HepG2 (cell line): ENCODE measurements around the gene YTHDF1. TPM values are rescaled to one million over a fixed set of nuclear protein-coding genes. Genes with fewer than 3 reads are reported as not detected.

Experiments
- CCDC6 ChIP-seq: sonication (generic); formaldehyde crosslinking; IDR thresholded peaks from 2 replicates; pipeline ENCODE4 v1.8.1; 2022; ENCODE audit warnings: mild to moderate bottlenecking, missing genetic modification reagents, moderate library complexity
- FOSL2 ChIP-seq: sonication (generic); formaldehyde crosslinking; IDR thresholded peaks from 2 replicates; pipeline ENCODE4 v1.4.0; 2020; ENCODE audit warnings: missing genetic modification reagents
- GABPA ChIP-seq, 2 experiments: IDR thresholded peaks; 2 replicates each; pipeline ENCODE4 v1.6.1; 2011 to 2016; ENCODE audit warnings: low read depth in 2 of 2, low read length in 1 of 2, missing biosample characterization in 1 of 2, missing genetic modification characterization in 1 of 2
- MED8 ChIP-seq: sonication (generic); formaldehyde crosslinking; IDR thresholded peaks from 2 replicates; pipeline ENCODE4 v1.8.1; 2023; ENCODE audit warnings: mild to moderate bottlenecking, missing genetic modification reagents; ENCODE audit not compliant: insufficient replicate concordance
- MTF1 ChIP-seq: sonication (generic); formaldehyde crosslinking; IDR thresholded peaks from 2 replicates; pipeline ENCODE4 v1.5.0; 2020; ENCODE audit warnings: missing genetic modification reagents
- RBM39 ChIP-seq: fragments of 200-400 bp; formaldehyde crosslinking; IDR thresholded peaks from one replicate; pipeline ENCODE4 v1.6.1; 2018; ENCODE audit warnings: antibody characterized with exemption, mild to moderate bottlenecking, low read depth, low read length; ENCODE audit not compliant: poor library complexity, severe bottlenecking
- SIN3A ChIP-seq: IDR thresholded peaks from 2 replicates; pipeline ENCODE4 v1.6.1; 2011; ENCODE audit warnings: low read depth, mild to moderate bottlenecking, control low read depth, low read length, borderline replicate concordance
- ZFP90 ChIP-seq: sonication (generic); formaldehyde crosslinking; IDR thresholded peaks from 2 replicates; pipeline ENCODE4 v1.8.0; 2022; ENCODE audit warnings: missing genetic modification reagents, mild to moderate bottlenecking, inconsistent platforms, borderline replicate concordance
- ZNF124 ChIP-seq: sonication (generic); formaldehyde crosslinking; IDR thresholded peaks from 2 replicates; pipeline ENCODE4 v1.4.0; 2020; ENCODE audit warnings: missing genetic modification reagents
- ZNF572 ChIP-seq: sonication (generic); formaldehyde crosslinking; IDR thresholded peaks from 2 replicates; pipeline ENCODE4 v1.5.1; 2020; ENCODE audit warnings: mild to moderate bottlenecking, missing genetic modification reagents
- polyA plus RNA-seq, 8 experiments: library from polyadenylated mRNA; depleted of rRNA in 3 of 8; stranded (reverse) in 7 of 8; unstranded in 1 of 8; fragments of >200 nt; fragmentation: Illumina TruSeq in 4 of 8; extraction: Trizol in 4 of 8; gene quantifications; 2 replicates each; pipeline versions ENCODE4 v1.2.1 to v1.2.3, GENCODE V29; 2011 to 2016; ENCODE audit warnings: low read depth in 4 of 8, missing spikeins in 1 of 8, mixed read lengths in 1 of 8; ENCODE audit not compliant: insufficient read depth in 1 of 8
- total RNA-seq, 5 experiments: library from RNA; depleted of rRNA; stranded (reverse); fragments of >200 nt; fragmentation: Illumina TruSeq; extraction: Trizol; gene quantifications; 2 replicates each; pipeline ENCODE4 v1.2.3, GENCODE V29; 2016; ENCODE audit warnings: low read depth in 1 of 5
- TF ChIP-seq, protein P1 (sequence below): IDR thresholded peaks from 2 replicates; pipeline ENCODE4 v1.6.1; 2016; ENCODE audit warnings: mild to moderate bottlenecking
- TF ChIP-seq, protein P2 (sequence below): sonication (generic); formaldehyde crosslinking; IDR thresholded peaks from 2 replicates; pipeline ENCODE4 v1.5.1; 2020; ENCODE audit warnings: missing genetic modification reagents, mild to moderate bottlenecking, borderline replicate concordance
- TF ChIP-seq, protein P3 (sequence below): sonication (generic); formaldehyde crosslinking; IDR thresholded peaks from 2 replicates; pipeline ENCODE4 v1.4.0; 2020; ENCODE audit warnings: mild to moderate bottlenecking, missing genetic modification reagents
- TF ChIP-seq, protein P4 (sequence below): IDR thresholded peaks from 2 replicates; pipeline ENCODE4 v1.6.1; 2016

The YTHDF1 gene
- total and polyA plus RNA-seq, 2 of the 13 experiments (the other 11 are each of a cell fraction or from before 2014, with no cell fraction given) = 34.5 to 37.7 TPM

DNA sequence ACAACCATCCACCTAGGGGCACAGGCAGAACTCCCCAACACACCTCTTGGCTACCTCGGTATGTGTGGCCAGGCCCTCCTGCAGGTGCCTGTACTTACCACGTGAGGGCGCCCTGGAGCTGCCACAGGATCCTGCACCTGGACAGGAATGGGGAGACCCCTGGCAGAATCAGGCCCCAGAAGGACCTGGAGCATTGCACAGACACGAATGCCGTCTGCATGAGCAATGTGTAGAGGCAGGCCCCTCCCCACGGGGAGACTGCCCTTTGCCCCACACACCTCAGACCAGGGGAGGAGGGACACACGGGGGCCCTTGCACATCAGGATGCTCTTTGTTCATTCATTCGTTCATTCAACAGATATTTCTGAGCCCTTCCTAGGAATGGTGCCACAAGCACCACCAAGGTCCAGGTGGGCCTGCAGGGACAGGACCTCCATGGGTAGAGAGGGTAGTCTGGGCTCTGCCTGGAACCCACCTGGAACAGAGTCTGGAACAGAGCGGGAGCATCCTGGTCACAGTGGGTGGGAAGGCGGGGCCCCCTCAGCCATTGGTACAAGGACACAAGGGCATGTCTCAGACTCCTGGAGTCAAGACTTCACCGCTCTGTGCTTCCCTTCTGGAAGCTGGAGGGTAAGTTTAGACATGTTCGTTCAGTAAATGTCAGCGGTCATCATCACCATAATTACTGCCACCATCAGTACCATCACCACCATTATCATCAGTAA is 32.3 kb downstream of the YTHDF1 start (continued):
- TF ChIP-seq, protein P1, sequence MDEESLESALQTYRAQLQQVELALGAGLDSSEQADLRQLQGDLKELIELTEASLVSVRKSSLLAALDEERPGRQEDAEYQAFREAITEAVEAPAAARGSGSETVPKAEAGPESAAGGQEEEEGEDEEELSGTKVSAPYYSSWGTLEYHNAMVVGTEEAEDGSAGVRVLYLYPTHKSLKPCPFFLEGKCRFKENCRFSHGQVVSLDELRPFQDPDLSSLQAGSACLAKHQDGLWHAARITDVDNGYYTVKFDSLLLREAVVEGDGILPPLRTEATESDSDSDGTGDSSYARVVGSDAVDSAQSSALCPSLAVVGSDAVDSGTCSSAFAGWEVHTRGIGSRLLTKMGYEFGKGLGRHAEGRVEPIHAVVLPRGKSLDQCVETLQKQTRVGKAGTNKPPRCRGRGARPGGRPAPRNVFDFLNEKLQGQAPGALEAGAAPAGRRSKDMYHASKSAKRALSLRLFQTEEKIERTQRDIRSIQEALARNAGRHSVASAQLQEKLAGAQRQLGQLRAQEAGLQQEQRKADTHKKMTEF (CRISPR knock-in tag) = no peak
- TF ChIP-seq FOSL2 (CRISPR knock-in tag) (0 out of 2 replicates have a peak, but pooled peaks have one; percentile 10), GABPA (IDR thresholded peaks at IDR 0.05; ENCODE audit: low read depth, low read length) (no peak), GABPA (CRISPR knock-in tag; IDR thresholded peaks at IDR 0.05; ENCODE audit: low read depth) (no peak), MED8 (CRISPR knock-in tag) (no peak), MTF1 (CRISPR knock-in tag) (no peak), CCDC6 (no peak), ZFP90 (CRISPR knock-in tag) (no peak), ZNF124 (CRISPR knock-in tag) (no peak), SIN3A (no peak), RBM39 (peak; percentile 13), ZNF572 (CRISPR knock-in tag) (peak; percentile 81; the same call in 1 of the 2 replicates)
- TF ChIP-seq, protein P2, sequence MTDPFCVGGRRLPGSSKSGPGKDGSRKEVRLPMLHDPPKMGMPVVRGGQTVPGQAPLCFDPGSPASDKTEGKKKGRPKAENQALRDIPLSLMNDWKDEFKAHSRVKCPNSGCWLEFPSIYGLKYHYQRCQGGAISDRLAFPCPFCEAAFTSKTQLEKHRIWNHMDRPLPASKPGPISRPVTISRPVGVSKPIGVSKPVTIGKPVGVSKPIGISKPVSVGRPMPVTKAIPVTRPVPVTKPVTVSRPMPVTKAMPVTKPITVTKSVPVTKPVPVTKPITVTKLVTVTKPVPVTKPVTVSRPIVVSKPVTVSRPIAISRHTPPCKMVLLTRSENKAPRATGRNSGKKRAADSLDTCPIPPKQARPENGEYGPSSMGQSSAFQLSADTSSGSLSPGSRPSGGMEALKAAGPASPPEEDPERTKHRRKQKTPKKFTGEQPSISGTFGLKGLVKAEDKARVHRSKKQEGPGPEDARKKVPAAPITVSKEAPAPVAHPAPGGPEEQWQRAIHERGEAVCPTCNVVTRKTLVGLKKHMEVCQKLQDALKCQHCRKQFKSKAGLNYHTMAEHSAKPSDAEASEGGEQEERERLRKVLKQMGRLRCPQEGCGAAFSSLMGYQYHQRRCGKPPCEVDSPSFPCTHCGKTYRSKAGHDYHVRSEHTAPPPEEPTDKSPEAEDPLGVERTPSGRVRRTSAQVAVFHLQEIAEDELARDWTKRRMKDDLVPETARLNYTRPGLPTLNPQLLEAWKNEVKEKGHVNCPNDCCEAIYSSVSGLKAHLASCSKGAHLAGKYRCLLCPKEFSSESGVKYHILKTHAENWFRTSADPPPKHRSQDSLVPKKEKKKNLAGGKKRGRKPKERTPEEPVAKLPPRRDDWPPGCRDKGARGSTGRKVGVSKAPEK (CRISPR knock-in tag) = no peak
- TF ChIP-seq, protein P3, sequence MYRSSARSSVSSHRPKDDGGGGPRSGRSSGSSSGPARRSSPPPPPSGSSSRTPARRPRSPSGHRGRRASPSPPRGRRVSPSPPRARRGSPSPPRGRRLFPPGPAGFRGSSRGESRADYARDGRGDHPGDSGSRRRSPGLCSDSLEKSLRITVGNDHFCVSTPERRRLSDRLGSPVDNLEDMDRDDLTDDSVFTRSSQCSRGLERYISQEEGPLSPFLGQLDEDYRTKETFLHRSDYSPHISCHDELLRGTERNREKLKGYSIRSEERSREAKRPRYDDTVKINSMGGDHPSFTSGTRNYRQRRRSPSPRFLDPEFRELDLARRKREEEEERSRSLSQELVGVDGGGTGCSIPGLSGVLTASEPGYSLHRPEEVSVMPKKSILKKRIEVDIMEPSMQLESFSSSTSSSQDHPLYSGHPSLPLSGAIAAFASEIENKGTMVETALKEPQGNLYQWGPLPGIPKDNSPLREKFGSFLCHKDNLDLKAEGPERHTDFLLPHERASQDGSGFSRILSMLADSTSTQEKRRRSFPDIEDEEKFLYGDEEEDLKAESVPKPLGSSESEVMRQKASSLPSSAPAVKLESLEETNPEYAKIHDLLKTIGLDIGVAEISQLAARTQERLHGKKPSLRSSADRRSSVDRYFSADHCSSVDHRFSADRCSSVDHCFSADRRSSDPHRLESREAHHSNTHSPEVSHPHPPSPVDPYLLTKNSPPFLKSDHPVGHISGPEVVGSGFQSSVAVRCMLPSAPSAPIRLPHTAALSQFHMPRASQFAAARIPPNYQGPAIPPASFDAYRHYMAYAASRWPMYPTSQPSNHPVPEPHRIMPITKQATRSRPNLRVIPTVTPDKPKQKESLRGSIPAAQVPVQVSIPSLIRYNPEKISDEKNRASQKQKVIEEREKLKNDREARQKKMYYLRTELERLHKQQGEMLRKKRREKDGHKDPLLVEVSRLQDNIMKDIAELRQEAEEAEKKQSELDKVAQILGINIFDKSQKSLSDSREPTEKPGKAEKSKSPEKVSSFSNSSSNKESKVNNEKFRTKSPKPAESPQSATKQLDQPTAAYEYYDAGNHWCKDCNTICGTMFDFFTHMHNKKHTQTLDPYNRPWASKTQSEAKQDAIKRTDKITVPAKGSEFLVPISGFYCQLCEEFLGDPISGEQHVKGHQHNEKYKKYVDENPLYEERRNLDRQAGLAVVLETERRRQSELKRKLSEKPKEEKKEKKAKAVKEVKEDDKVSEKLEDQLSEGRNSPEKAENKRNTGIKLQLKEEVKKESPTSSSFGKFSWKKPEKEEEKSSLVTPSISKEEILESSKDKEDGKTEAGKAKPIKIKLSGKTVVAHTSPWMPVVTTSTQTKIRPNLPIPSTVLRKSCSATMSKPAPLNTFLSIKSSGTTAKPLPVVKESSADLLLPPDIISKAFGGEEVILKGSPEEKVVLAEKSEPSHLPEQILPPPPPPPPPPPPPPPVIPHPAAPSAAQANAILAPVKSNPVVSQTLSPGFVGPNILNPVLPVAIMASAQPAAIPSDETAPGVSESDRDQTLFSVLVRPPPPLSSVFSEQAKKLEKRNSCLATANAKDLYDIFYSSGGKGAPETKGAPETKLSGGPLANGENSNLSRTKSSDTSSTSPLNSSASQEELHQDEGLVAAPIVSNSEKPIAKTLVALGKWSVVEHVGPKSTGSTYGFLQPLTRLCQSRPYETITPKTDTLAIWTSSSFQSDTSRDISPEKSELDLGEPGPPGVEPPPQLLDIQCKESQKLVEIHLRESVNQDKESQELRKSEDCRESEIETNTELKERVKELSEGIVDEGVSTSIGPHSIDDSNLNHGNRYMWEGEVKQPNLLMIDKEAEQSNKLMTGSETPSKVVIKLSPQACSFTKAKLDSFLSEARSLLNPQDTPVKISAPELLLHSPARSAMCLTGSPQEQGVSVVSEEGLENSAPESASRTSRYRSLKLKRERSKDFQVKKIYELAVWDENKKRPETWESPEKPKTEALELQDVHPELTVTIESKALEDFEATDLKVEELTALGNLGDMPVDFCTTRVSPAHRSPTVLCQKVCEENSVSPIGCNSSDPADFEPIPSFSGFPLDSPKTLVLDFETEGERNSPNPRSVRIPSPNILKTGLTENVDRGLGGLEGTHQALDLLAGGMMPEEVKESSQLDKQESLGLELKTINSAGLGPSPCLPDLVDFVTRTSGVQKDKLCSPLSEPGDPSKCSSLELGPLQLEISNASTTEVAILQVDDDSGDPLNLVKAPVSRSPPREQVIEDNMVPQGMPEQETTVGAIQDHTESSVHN (CRISPR knock-in tag) = no peak
- TF ChIP-seq, protein P4, sequence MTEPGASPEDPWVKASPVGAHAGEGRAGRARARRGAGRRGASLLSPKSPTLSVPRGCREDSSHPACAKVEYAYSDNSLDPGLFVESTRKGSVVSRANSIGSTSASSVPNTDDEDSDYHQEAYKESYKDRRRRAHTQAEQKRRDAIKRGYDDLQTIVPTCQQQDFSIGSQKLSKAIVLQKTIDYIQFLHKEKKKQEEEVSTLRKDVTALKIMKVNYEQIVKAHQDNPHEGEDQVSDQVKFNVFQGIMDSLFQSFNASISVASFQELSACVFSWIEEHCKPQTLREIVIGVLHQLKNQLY = no peak
